NCI-H774 (cell line): ENCODE measurements around the gene NCDN.

Experiments used
- DNase-seq: peaks from one replicate; lab custom pipeline; 2025; lab: John Stamatoyannopoulos, UW

NCDN gene

GRCh38 chr1:35557611-35558373 is at the start of gene NCDN:
TSS of gene NCDN (plus strand) at chr1:35557799. CDS start at chr1:35558191, 392 bp downstream.
- peak; percentile 99 for DNase-seq

- DNase-seq: no peak
Observed at GRCh38 chr1:35507947-35508346, 49.7 kb upstream of the NCDN start.

GRCh38 chr1:35509558-35509957 is 48.0 kb upstream of the NCDN start:
- no peak for DNase-seq

- DNase-seq: no peak
Observed at GRCh38 chr1:35511305-35511704, 46.3 kb upstream of the NCDN start.

- DNase-seq: no peak
Observed at GRCh38 chr1:35518183-35518582, 39.4 kb upstream of the NCDN start.

GRCh38 chr1:35519432-35519831 is 38.2 kb upstream of the NCDN start:
- no peak for DNase-seq

- peak; percentile 61 for DNase-seq
Observed at GRCh38 chr1:35524106-35524505, 33.5 kb upstream of the NCDN start.

- DNase-seq: no peak
Observed at GRCh38 chr1:35530168-35530567, 27.4 kb upstream of the NCDN start.

GRCh38 chr1:35530946-35531345 is 26.7 kb upstream of the NCDN start:
- DNase-seq: no peak

GRCh38 chr1:35531368-35531767 is 26.2 kb upstream of the NCDN start:
- DNase-seq: no peak

GRCh38 chr1:35532497-35533223 is 24.9 kb upstream of the NCDN start:
- DNase-seq: no peak

GRCh38 chr1:35533586-35533985 is 24.0 kb upstream of the NCDN start:
- DNase-seq: no peak

- no peak for DNase-seq
Observed at GRCh38 chr1:35535243-35535642, 22.4 kb upstream of the NCDN start.

GRCh38 chr1:35536556-35537162 is 20.9 kb upstream of the NCDN start:
- DNase-seq: no peak

GRCh38 chr1:35537806-35538205 is 19.8 kb upstream of the NCDN start:
- DNase-seq: no peak

- DNase-seq: no peak
Observed at GRCh38 chr1:35539073-35539823, 18.4 kb upstream of the NCDN start.

- no peak for DNase-seq
Observed at GRCh38 chr1:35539824-35540261, 17.8 kb upstream of the NCDN start.

- no peak for DNase-seq
Observed at GRCh38 chr1:35544976-35545375, 12.6 kb upstream of the NCDN start.

GRCh38 chr1:35546614-35547013 is 11.0 kb upstream of the NCDN start:
- DNase-seq: no peak

- no peak for DNase-seq
Observed at GRCh38 chr1:35553851-35554250, 3.7 kb upstream of the NCDN start.

- peak; percentile 34 for DNase-seq
Observed at GRCh38 chr1:35554266-35555211, 3.1 kb upstream of the NCDN start.
